ENCODE results near the gene SLC7A6OS. TPM values are rescaled to one million over a fixed set of nuclear protein-coding genes. Genes with fewer than 3 reads are reported as not detected.

SLC7A6OS gene
- total RNA-seq, 1 experiment from 2014 or later, result 24.5 TPM

- Histone ChIP-seq H3K18ac (ENCODE audit: insufficient read length, low read depth, low read length) (no peak overlapping the region), H2BK15ac (ENCODE audit: low read depth, low read length) (no peak overlapping the region), H4K91ac (ENCODE audit: insufficient read length, low read depth, low read length) (no peak overlapping the region), H2BK12ac (ENCODE audit: insufficient read length, low read depth, low read length) (no peak overlapping the region), H3K56ac (ENCODE audit: insufficient read length, low read depth, low read length) (no peak overlapping the region), H3K79me2 (ENCODE audit: insufficient read depth, low read length) (no peaks in the 10 kb centered on the region), H4K5ac (ENCODE audit: insufficient read length, low read depth, low read length) (no peak overlapping the region), H3K9ac (ENCODE audit: extremely low read depth, insufficient read length, low read length) (no peak overlapping the region), H3K23ac (ENCODE audit: insufficient read length, low read depth, low read length) (no peak overlapping the region), H2AK5ac (ENCODE audit: insufficient read length, low read length) (no peak overlapping the region), H2AFZ (ENCODE audit: low read length) (no peak overlapping the region), H3T11ph (ENCODE audit: low read length) (no peak overlapping the region), H3K9me3 (ENCODE audit: control insufficient read depth, low read depth, low read length) (no peaks in the 10 kb centered on the region), H3K4me1 (ENCODE audit: insufficient read depth, low read length) (no peaks in the 10 kb centered on the region), H2BK120ac (ENCODE audit: low read depth, low read length, poor library complexity, severe bottlenecking) (no peak overlapping the region), H4K8ac (replicated peaks; ENCODE audit: insufficient read length, low read depth, low read length) (no peak overlapping the region), H3K27ac (ENCODE audit: insufficient read length, low read depth, low read length) (no peak overlapping the region), H3K23me2 (ENCODE audit: insufficient read length, low read depth, low read length, poor library complexity, severe bottlenecking) (no peaks in the 10 kb centered on the region), H3K14ac (ENCODE audit: insufficient read depth, low read length) (no peak overlapping the region), H2BK5ac (ENCODE audit: insufficient read length, low read length) (no peak overlapping the region), H3K4ac (ENCODE audit: low read depth, low read length) (no peak overlapping the region), H3K27me3 (ENCODE audit: insufficient read depth, low read length) (no peaks in the 10 kb centered on the region), H3K79me1 (ENCODE audit: insufficient read depth, low read depth, low read length, poor library complexity, severe bottlenecking) (peaks cover 3% of the 10 kb centered on the region), H2BK20ac (ENCODE audit: low read depth, low read length, poor library complexity, severe bottlenecking) (no peak overlapping the region), H4K20me1 (ENCODE audit: control insufficient read depth, insufficient read depth, insufficient read length) (no peaks in the 10 kb centered on the region), H3K4me2 (ENCODE audit: insufficient read depth, insufficient read length, low read length) (no peak overlapping the region)
- DNase-seq, result no peak
- Mint-ChIP-seq H3K27ac (peak overlapping the region in 1 of 3 experiments; percentile 53; a peak in 2 of 7 replicates), H3K4me3 (no peak overlapping the region), H3K9me3 (no peaks in the 10 kb centered on the region), H3K27me3 (ENCODE audit: low read depth) (no peaks in the 10 kb centered on the region), H3K36me3 (ENCODE audit: insufficient read depth in 1 of 3, low read depth in 3 of 3) (peaks cover 16 to 32% (median 19%) of the 10 kb centered on the region in 3 experiments; a peak in 5 of 7 replicates), H3K4me1 (peaks cover 0 to 5% of the 10 kb centered on the region in 2 experiments; a peak in 2 of 4 replicates)
- TF ChIP-seq CTCF (conservative IDR thresholded peaks at IDR 0.05), result no peak
- WGBS (ENCODE audit: extremely low coverage, insufficient read length, low lambda C conversion rate), result no CpG with 5 or more reads among the region's 4 CpGs
Observed at GRCh38 chr16:68275611-68276191, 35.0 kb downstream of the SLC7A6OS start.
